UCSD-AML1 (cell line): ENCODE data around the gene RBM34.

Experiments used
- DNase-seq: peaks from one replicate; lab custom pipeline; 2025; ENCODE audit not compliant: unreplicated experiment; lab: John Stamatoyannopoulos, UW

The RBM34 gene

DNA sequence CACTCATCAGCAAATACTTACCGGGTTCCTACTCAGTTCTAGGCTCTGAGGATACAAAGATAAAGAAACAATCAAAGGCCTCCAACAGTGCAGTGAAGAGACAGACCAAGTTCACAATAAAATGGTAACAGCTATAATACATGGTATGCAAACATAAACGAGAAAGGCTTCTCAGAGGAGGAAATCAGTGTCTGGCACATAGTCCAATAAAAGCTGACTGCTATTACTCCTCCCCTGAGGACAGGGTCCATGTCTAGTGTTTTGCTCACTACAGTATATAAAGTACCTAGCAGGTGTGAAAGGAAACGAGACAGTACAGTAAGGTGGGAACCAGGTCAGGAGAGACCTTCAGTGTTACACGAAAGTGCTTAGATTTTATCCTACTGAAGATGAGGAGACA, 4.3 kb downstream of the RBM34 start:
- DNase-seq, result no peak

- no peak for DNase-seq
Measured at GRCh38 chr1:235156265-235156664, 4.8 kb downstream of the RBM34 start.

DNA sequence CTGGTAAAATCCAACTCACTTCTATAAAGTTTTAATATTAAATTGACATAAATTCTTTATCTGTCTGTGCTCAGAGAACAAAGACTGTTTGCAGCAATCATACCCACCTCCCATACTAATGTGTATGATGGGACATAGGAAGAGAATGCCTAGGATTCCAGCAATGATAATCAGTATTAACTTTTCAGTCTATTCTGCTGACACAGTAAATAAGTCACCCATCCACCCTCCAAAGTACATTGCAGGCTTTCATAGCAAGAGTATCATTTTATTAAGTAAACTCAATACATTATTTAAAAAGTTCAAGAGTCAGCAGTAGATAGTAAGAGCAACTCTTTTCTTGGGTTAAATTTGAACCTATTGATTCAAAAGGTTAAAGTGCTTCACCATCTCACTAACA, 8.8 kb downstream of the RBM34 start:
- no peak for DNase-seq

GRCh38 chr1:235151033-235151432, 10.0 kb downstream of the RBM34 start:
- no peak for DNase-seq

DNA sequence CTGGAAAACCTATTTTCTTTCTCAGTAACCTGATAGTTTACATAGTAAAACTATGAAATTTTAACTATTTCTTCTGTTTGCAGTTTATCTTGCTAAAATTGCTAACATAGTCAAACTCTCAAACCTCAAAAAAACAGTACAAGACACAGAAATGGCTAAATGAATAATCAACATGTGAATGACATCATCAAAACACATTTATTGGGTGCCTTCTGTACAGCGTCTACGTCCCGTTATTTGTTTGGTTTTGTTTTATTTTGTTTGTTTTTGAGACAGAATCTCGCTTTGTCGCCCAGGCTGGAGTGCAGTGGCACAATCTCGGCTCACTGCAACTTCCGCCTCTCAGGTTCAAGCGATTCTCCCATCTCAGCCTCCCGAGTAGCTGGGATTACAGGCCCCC, 11.2 kb downstream of the RBM34 start:
- no peak for DNase-seq

DNA sequence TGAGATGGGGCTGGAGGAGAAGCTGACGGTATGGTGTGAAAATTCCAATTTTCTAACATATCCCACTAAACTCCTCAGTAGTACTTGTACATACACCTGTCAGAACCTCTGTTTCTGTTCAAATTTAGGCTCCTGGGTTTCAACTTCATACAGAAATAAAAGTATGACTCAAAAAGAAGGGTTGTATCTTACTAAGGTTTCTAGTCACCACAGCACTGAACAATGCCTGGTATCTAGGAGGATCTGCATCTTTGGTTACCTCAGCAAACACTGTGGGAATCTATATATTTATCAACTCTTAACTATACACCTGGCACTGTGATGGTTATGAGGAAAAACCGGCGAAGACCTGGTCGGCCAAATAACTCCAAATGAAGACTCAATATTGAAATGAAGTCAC, 13.8 kb downstream of the RBM34 start:
- DNase-seq, result no peak

DNA sequence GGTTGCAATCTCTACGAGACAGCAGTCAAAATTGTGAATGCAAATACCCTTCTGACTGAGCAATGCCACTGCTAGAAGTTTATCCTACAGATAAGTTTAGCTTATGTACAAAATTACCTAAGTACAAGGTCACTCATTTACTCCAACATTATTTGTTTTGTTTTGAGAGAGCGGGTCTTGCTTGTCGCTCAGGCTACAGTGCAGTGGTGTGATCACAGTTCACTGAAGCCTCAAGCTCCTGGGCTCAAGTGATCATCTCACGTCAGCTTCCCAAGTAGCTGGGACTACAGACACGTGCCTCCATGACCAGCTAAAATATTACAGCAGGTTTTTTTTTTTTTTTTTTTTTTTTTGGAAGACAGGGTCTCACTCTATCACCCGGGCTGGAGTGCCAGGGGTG, 15.4 kb downstream of the RBM34 start:
- DNase-seq, result no peak

DNA sequence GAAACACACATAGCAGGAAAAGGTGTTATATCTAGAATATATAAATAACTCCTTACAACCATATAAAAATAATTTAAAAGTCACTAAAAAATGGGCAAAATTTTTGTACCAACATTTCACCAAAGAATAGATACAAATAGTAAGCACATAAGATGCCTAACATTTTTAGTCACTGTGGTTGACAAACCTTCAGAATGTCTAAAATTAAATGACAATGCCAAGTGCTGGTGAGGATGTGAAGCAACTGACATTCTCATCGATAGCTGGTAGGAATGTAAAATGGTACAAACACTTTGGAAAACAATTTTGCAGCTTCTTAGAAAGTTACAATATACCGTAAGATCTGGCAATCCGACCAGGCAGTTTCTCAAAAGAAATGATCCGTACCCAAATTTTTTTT, 18.1 kb downstream of the RBM34 start:
- DNase-seq, result no peak

- no peak for DNase-seq
Measured at GRCh38 chr1:235139315-235139714, 21.7 kb downstream of the RBM34 start.

- DNase-seq, result no peak
Measured at GRCh38 chr1:235138821-235139220, 22.2 kb downstream of the RBM34 start.

DNA sequence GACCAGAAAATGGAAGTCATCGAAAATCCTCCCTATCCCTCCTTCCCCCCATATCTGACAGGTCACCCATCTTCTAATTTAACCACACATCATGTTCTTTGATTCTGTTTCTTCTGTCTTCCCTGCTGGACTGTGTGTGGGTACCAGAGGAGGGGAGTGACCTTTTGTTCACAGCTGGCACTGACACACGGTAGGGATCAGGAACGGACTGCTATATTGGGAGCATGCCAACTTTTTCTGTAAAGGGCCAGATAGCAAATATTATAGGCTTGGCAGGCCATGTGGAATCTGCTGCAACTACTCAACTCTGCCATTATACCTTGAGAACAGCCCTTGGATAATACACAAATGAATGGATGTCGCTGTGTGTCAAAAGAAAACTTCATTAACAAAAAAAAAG, 24.9 kb downstream of the RBM34 start:
- no peak for DNase-seq

DNA sequence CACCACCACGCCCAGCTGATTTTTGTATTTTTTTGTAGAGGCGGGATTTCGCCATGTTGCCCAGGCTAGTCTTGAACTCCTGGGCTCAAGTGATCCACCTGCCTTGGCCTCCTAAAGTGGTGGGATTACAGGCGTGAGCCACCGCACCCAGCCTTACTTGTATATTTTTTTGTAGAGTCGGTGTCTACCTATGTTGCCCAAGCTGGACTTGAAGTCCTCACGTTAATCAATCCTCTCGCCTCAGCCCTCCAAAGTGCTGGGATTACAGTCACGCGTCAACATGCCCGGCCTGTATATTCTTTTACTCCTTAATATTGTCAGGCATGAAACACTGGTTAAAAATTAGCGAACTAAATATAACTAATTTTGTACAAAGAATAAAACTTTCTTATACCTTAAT, 26.9 kb downstream of the RBM34 start:
- no peak for DNase-seq

GRCh38 chr1:235133086-235133485, 28.0 kb downstream of the RBM34 start:
- DNase-seq, result no peak

DNA sequence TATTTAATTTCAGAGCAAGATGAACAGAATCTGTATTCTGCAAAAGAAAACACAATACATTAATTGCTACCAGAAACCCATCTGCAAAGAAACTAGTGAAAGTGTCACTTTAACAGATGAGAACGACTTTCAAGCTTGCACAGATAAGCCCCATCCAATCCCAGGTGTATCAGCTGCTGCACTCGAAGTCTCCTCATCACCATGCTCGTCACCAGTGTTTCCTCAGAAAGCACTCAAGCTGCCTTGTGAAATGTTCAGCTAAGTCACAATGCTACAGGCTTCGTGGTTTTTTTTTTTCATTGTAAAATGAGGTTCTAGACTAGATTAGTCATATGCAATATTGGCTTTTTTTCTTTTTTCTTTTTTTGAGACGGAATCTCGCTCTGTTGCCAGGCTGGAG, 29.1 kb downstream of the RBM34 start:
- DNase-seq, result no peak

DNA sequence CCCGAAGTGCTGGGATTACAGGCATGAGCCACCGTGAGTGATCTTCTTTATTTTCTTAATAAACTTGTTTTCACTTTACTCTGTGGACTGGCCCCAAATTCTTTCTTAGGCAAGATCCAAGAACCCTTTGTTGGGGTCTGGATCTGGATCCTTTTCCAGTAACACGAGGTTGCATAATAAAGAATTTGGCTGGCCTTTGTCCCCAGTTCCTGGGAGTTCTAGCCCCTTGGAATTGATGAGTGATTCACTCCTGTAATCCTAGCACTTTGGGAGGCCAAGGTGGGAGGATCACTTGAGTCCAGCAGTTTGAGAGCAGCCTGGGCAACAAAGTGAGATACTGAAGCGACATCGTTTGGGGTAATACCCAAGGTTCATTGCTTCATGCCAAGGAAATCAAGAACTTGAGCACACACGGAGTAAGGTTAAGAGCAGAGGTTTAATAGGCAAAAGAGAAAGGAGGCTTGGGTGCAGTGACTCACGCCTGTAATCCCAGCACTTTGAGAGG, 30.2 kb downstream of the RBM34 start:
- DNase-seq, result no peak

GRCh38 chr1:235129774-235130570, 31.1 kb downstream of the RBM34 start:
- DNase-seq, result no peak

DNA sequence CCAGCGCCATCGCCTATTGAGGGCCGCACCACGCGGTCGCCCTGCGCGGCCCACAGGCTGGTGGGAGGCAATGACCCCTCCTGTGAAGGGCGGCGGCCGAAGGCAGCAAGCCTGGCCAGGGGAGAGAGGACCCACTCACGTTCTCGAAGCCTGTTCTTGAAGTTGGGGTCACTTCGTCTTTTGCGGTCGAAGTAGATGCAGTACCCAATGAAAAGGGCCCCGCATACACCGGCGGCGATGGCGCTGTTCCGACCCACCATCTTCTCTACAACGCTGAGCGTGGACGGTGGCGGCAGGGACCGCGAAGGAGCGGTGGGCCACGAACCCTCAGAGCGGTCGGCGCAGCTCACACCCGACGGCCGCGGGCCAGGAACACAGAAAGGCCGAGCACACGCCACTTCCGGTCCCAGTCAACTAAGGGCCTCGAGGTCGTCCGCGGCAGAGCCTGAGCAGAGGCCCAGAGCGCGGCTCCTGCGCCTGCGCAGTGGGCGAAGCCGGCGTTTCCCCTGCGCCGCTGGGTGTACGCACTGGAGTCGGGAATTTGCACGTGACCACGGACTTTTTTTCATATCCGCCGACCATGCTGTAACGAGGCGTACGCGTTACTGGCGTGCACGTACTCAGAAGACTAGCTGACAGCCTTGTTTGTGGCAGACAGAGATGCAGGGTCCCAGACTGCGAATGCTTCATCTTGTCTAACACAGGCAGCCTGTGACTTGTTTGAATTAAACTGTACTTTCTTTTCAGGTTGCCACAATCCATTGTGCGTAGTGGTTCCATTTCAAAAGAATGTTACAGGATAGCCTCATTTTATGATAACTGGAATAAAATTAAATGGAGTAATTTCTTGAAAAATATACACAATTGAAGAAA, 32.4 kb downstream of the RBM34 start, which contains the start of gene TOMM20:
TOMM20 (minus strand) TSS at position 382 of the 873 bp plus-strand sequence; CDS start at position 260, 122 bp downstream.
- peak; percentile 99 for DNase-seq

DNA sequence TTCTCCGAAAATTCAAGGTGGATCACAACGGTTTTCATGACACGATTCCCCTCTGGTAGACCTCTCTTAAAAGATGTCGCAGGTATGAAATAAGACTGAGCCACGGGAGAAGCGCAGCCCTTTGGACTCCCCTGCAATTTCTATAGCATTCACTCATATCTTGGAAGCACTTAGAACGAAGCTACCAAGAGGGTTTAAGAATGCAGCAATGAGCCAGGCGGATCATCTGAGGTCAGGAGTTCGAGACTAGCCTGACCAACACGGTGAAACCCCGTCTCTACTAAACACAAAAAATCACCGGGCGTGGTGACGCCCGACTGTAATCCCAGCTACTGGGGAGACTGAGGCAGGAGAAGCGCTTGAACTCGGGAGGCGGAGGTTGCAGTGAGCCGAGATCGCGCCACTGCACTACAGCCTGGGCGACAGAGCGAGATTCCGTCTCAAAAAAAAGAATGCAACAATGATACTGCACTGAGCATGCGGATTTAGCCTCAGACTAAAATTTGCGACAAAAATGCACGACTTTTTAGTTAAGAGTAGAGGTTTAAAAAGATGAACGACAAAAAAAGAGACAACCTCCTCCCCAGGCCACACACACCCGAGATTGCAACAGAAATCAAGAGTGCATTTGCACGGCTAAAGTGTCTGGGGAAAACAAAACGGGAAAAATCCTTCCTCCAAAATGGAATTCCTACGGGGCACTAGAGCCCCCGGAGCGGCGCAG, 33.2 kb downstream of the RBM34 start:
- DNase-seq, result no peak

- DNase-seq, result no peak
Measured at GRCh38 chr1:235127203-235127602, 33.8 kb downstream of the RBM34 start.

DNA sequence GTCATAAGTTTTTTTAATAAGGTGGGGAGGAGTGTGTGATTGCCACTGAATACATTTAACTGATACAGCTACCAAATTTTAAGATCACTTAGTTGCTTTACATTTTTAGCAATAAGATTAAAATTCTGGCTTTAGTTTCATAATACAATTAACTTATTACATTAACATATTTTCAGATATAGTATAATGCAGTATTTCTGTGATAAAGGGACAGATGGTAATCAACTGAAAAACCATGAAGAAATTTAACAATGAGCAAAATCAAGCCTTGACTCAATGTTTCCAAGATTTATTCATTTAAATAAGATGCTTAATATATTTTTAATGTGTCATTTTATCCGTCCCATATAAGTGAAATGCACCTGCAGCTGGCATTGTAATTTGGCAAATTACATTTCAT, 36.4 kb downstream of the RBM34 start:
- no peak for DNase-seq

DNA sequence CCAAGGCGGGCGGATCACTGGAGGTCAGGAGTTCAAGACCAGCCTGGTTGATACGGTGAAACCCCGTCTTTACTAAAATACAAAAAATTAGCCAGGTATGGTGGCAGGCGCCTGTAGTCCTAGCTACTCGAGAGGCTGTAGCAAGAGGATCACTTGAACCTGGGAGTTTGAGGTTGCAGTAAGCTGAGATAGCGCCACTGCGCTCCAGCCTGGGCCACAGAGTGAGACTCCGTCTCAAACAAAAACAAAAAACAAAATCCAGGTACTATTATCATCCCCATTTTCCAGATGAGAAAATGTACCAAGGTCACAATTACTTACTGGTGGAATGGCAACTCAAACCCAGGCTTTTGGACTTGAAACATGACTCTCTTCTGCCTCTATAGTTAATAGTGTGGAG, 36.9 kb downstream of the RBM34 start:
- no peak for DNase-seq
